ENCODE measurements around the gene EIF4G3. TPM values are rescaled to one million over a fixed set of nuclear protein-coding genes. Genes with fewer than 3 reads are reported as not detected.

EIF4G3 gene
- total and polyA plus RNA-seq, 2 of the 8 experiments (the other 6 are each of a cell fraction or from before 2014, with no cell fraction given): 47.5 to 66.6 TPM

DNA sequence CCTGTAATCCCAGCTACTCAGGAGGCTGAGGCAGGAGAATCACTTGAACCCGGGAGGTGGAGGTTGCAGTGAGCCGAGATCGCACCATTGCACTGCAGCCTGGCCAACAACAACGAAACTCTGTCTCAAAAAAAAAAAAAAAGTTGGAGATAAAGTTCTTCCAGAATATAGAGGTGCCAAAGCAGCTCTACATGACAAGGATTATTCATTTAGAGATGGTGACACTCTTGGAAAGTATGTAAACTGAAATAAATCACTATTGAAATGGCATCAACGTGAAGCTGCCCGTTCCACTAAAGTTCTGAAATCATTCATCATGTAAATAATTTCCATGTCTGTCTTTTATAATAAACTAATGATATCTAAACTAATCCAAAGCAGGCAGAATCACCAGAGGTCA, 14.9 kb downstream of the EIF4G3 start:
- Histone ChIP-seq H3K4ac (replicated peaks; ENCODE audit: insufficient read length, low read depth, low read length) (no peak overlapping the region), H2BK15ac (ENCODE audit: low read length) (no peak overlapping the region), H3K27me3 (replicated peaks in 1 of 4; ENCODE audit: control insufficient read depth in 3 of 4, extremely low read depth in 1 of 4, insufficient read depth in 3 of 4, low read length in 3 of 4) (no peaks in the 10 kb centered on the region), H3K9me3 (ENCODE audit: insufficient read depth in 2 of 2, low read depth in 1 of 2, low read length in 1 of 2) (no peaks in the 10 kb centered on the region), H2BK120ac (replicated peaks; ENCODE audit: low read depth, low read length) (no peak overlapping the region), H2AFZ (ENCODE audit: low read length) (no peak overlapping the region), H4K8ac (ENCODE audit: extremely low read depth, insufficient read depth, low read length) (no peak overlapping the region), H3K36me3 (ENCODE audit: control insufficient read depth in 2 of 4, insufficient read depth in 4 of 4, low read length in 3 of 4) (peaks cover 0 to 10% (median 0%) of the 10 kb centered on the region in 4 experiments; a peak in 2 of 8 replicates), H3K9ac (replicated peaks in 1 of 4; ENCODE audit: extremely low read depth in 1 of 4, low read depth in 3 of 4, low read length in 3 of 4) (no peak overlapping the region), H2AK5ac (ENCODE audit: low read depth, low read length) (no peak overlapping the region), H3K4me1 (replicated peaks in 1 of 4; ENCODE audit: control insufficient read depth in 3 of 4, insufficient read depth in 4 of 4, low read length in 3 of 4) (no peaks in the 10 kb centered on the region), H2BK12ac (ENCODE audit: low read depth, low read length) (no peak overlapping the region), H3K56ac (replicated peaks; ENCODE audit: insufficient read length, low read depth, low read length) (no peak overlapping the region), H2BK5ac (ENCODE audit: low read depth, low read length) (no peak overlapping the region), H3K18ac (ENCODE audit: extremely low read depth, low read length) (no peak overlapping the region), H3K14ac (ENCODE audit: insufficient read length) (no peak overlapping the region), H3K23me2 (ENCODE audit: low read depth, low read length) (no peaks in the 10 kb centered on the region; the same call in 1 of the 2 replicates), H3K79me2 (ENCODE audit: control insufficient read depth in 1 of 2, insufficient read depth in 2 of 2, low read length in 2 of 2) (peaks cover 16 to 96% of the 10 kb centered on the region in 2 experiments; a peak in 3 of 4 replicates), H4K91ac (replicated peaks; ENCODE audit: insufficient read length, low read length) (no peak overlapping the region), H4K20me1 (replicated peaks in 1 of 2; ENCODE audit: control insufficient read depth in 1 of 2, insufficient read depth in 2 of 2, low read length in 2 of 2) (peaks cover 6 to 10% of the 10 kb centered on the region in 2 experiments), H3K79me1 (ENCODE audit: low read depth, low read length) (peaks cover 3% of the 10 kb centered on the region; the same call in 1 of the 2 replicates), H4K5ac (ENCODE audit: insufficient read length, low read depth, low read length) (no peak overlapping the region), H3K23ac (ENCODE audit: insufficient read length) (no peak overlapping the region), H3K4me2 (ENCODE audit: insufficient read depth in 1 of 2, low read depth in 2 of 2, low read length in 2 of 2) (no peak overlapping the region), H2BK20ac (ENCODE audit: low read length) (no peak overlapping the region), H3K4me3 (ENCODE audit: extremely low read depth in 1 of 4, insufficient read depth in 2 of 4, low read depth in 3 of 4, low read length in 4 of 4) (no peak overlapping the region), H3K27ac (ENCODE audit: low read depth, low read length) (no peak overlapping the region)
- WGBS, 2 experiments (ENCODE audit: extremely low coverage in 1 of 2, insufficient coverage in 1 of 2, insufficient read length in 1 of 2, insufficient replicate concordance in 2 of 2, low coverage in 1 of 2, low lambda C conversion rate in 2 of 2, missing lambda C conversion rate in 1 of 2): 83% methylated on average over 6 of the region's 6 CpGs; no CpG with 5 or more reads in 1 of the 2 experiments
- ChIA-PET CTCF (ENCODE audit: partially characterized antibody) (interaction anchor here (0.7 kb wide), 1 partner anchor 173 kb away, joined by 3 read pairs; no protein-coding TSS in a partner anchor), POLR2A (ENCODE audit: partially characterized antibody) (interaction anchor here (1.9 kb wide), 1 partner anchor 13 kb away, joined by 7 read pairs; no protein-coding TSS in a partner anchor)
- FAIRE-seq (no peak), DNase-seq (ENCODE audit: low read depth in 1 of 2, low spot score in 2 of 2) (no peak)
- TF ChIP-seq TAF7 (optimal IDR thresholded peaks at IDR 0.05; ENCODE audit: borderline replicate concordance, low read depth, low read length) (no peak), KDM1A (IDR thresholded peaks at IDR 0.05; ENCODE audit: borderline replicate concordance, low read length) (no peak), SIN3A (conservative IDR thresholded peaks at IDR 0.05 in 1 of 2, IDR thresholded peaks at IDR 0.05 in 1 of 2; ENCODE audit: low read depth in 1 of 2, low read length in 2 of 2) (no peak), RAD21 (IDR thresholded peaks at IDR 0.05 in 1 of 2, conservative IDR thresholded peaks at IDR 0.05 in 1 of 2; ENCODE audit: low read depth in 2 of 2, low read length in 2 of 2) (no peak), SP1 (IDR thresholded peaks at IDR 0.05; ENCODE audit: low read depth, low read length) (no peak), YY1 (IDR thresholded peaks at IDR 0.05; ENCODE audit: low read depth, low read length) (no peak), CTBP2 (IDR thresholded peaks at IDR 0.05; ENCODE audit: borderline replicate concordance, insufficient read depth, insufficient read length, low read length) (no peak)
- TF ChIP-seq, protein P1, sequence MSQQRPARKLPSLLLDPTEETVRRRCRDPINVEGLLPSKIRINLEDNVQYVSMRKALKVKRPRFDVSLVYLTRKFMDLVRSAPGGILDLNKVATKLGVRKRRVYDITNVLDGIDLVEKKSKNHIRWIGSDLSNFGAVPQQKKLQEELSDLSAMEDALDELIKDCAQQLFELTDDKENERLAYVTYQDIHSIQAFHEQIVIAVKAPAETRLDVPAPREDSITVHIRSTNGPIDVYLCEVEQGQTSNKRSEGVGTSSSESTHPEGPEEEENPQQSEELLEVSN (IDR thresholded peaks at IDR 0.05): no peak
- TF ChIP-seq, protein P2, sequence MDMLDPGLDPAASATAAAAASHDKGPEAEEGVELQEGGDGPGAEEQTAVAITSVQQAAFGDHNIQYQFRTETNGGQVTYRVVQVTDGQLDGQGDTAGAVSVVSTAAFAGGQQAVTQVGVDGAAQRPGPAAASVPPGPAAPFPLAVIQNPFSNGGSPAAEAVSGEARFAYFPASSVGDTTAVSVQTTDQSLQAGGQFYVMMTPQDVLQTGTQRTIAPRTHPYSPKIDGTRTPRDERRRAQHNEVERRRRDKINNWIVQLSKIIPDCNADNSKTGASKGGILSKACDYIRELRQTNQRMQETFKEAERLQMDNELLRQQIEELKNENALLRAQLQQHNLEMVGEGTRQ (IDR thresholded peaks at IDR 0.05; ENCODE audit: low read length): no peak
